DMS79 (cell line): ENCODE data around the gene TNNI2.
"Not testable (repeated sequence)": the region's sequence is repeated elsewhere in the genome, so short reads cannot be mapped to it uniquely, and the experiment has no call there.

Experiments used
- DNase-seq: peaks from one replicate; lab custom pipeline; 2025; lab: John Stamatoyannopoulos, UW

TNNI2 gene

DNA sequence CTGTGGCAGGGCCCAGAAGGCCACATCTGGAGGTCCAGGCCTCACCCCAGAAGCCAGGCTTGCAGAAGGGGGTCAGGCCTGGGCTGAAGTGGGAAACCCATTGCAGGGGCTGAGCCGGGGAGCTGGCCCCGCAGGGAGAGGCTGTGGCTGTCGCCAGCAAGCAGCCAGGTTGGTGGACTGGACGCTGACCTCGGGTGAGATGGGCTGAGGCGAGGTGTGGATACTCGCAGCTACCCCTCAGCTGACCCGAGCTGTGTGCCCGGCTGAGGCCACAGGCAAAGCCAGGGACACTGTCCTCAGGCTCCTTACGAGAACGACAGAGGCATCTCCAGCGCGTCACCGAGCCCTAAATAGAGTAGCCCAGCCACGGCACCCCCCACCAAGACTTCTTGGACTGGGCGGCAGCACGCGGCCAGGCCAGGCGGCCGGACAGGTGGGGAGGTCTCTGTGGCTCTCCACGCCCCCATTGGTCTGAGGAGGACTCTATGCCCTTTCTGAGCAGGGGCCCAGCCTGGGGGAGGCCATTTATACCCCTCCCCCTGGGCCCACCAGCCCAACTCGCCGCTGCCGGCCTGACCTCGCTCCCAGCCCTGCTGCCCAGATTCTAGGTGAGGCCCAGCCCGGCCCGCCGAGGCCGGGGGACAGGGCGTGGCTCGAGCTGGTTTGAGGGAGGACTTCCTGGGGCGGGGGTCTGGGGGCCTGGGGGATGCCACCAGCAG lies at the start of gene TNNI2:
Gene TNNI2, plus strand, starts transcription at position 556 of the 719 bp plus-strand sequence. CDS start 716 bp downstream, outside the sequence.
- no peak for DNase-seq

GRCh38 chr11:1791912-1792311 lies 46.9 kb upstream of the TNNI2 start:
- DNase-seq, result no peak

DNA sequence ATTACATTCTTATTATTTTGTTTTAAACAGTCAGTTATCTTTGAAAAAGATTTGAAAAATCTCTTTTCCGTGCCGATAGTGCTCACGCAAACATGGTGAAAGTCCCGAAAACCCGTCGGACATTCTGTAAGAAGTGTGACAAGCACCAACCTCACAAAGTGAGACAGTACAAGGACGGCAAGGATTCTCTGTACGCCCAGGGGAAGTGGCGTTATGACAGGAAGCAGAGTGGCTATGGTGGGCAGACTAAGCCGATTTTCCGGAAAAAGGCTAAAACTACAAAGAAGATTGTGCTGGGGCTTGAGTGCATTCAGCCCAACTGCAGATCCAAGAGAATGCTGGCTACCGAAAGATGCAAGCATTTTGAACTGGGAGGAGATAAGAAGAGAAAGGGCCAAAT lies 46.3 kb upstream of the TNNI2 start:
- no peak for DNase-seq

- no peak for DNase-seq
Measured at GRCh38 chr11:1793081-1793480, 45.7 kb upstream of the TNNI2 start.

DNA sequence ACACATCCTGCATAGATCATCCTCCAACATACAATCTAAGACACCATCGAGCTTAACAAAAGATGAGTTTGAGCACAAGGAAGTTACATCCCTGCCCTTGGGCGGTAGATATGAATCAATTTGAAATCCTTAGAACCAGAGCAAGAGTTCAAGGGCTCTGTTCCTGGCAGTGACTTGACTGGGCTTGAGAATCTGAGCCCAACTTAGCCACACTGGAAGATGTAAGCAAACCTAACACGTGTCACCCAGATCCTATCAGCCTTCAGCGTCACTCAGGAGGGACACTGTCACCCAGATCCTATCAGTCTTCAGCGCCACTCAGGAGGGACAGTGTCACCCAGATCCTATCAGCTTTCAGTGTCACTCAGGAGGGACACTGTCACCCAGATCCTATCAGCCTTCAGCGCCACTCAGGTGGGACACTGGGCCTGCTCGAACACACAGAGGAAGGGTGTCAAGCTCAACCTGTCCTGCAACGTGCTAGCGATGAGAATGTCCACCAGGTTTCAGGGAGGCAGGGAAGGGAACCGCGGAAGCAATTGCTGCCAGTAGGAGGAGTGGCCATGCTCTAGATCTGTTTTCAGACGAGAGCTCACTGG lies 42.3 kb upstream of the TNNI2 start:
- no peak for DNase-seq

DNA sequence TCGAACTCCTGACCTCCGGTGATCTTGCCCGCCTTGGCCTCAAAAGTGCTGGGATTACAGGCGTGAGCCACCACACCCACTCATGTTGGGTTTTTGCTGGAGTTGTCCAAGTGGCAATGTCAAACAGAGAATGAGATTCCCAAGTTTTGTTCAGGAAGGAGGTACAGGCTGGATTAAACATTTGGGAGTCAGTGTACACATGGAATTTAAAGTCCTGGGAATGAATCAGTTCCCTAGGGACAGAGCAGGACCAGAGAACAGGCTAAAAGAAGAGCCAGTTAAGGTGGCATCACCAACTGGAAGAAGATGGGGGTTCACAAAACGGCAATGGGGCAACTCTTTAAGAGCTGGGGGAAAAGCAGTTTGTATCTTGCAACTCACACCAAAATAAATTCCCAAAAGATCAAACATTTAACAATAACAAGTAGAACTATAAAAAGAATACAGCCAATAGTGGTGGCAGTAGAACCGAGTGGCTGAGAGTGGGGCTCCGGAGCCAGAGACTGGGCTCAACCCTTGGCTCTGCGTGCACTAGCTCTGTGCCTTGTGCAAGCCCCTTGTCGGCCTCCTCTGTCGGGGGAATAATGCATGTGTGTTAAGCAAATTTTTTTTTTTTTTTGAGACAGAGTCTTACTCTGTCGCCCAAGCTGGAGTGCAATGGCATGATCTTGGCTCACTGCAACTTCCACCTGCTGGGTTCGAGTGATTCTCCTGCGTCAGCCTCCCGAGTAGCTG lies 41.2 kb upstream of the TNNI2 start:
- no peak for DNase-seq

DNA sequence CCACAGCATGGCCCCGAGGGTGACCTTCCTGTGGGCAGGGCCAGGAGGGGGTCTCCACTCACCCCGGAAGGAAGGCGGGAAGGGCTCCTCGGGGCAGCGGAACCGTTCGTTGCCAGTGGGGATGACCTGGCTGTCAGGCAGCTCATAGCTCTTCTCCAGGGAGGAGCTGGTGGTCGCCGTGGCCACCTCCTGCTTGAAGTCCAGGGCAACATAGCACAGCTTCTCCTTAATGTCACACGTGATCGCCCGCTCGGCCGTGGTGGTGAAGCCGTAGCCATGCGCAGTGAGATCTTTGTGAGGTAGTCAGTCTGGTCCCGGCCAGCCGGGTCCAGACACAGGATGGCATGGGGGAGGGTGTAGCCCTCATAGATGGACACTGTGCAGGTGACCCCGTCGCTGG lies 35.5 kb upstream of the TNNI2 start:
- no peak for DNase-seq

GRCh38 chr11:1803835-1804519 lies 34.8 kb upstream of the TNNI2 start:
- DNase-seq, result not testable (repeated sequence)

DNA sequence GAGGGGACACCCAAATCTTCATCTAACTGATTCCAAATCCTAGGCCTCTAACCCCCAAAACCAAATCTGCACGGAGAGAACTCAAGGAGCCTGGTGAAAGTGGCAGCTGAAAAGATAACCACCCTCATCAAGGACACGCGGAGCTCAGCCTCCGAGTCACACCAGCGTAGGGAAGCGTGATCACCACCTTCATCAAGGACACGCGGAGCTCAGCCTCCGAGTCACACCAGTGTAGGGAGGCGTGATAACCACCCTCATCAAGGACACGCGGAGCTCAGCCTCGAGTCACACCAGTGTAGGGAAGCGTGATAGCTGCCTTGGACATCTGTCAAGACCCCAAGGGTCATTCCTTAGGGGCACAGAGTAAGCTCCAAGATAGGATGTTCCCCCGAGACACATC lies 33.3 kb upstream of the TNNI2 start:
- DNase-seq, result no peak

DNA sequence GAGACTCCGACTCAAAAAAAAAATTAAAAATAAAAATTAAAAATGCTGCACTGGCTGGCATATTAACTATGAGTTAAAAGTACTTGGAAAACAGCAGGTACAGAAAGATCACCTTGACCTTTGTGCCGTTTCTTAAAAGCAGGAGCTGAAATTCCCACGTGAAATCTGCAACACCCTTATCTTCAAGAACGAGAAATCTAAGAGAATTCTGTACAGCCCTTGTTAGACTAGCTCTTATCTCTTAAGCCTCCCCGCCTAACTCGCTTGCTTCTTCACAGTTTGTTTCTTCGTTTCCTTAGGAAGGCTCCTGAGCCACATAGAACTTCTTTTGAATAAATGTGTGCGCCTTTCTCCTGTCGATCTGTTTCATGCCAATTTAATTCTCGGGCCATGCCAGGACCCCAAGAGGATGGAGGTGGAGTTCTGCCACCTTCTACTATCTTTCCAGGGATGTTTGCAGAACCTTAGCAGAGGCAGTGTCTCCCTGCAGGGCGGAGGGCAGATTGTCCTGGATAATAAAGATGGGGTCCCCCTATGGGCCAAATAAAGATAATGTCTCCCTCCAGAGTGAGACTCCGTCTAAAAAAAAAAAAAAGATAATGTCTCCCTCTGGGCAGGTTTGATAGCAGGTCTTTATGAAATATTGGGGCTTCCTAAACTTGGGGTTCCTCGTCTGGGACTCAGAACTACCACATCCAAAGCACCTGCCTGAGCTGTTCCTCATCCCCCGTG lies 31.4 kb upstream of the TNNI2 start:
- no peak for DNase-seq

- no peak for DNase-seq
Measured at GRCh38 chr11:1810761-1811160, 28.0 kb upstream of the TNNI2 start.

GRCh38 chr11:1812274-1812673 lies 26.5 kb upstream of the TNNI2 start:
- no peak for DNase-seq

DNA sequence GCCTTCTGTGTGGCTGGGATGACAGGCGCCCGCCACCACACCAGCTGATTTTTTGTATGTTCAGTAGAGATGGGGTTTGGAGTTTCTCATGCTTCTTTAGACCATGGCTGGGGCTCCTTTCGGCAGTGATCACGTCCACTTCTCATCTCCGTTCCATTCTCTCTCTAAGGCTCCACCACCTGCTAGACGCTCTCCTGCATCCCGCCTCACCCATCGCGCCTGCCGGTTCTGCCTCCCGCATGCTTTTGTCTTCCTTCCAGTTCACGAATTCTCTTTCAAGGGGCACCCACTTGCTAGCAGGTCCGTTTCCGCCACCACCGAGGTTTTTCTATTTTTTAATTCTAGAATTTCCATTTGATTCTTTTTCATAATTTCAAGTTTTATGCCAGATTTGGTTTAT lies 26.0 kb upstream of the TNNI2 start:
- no peak for DNase-seq

DNA sequence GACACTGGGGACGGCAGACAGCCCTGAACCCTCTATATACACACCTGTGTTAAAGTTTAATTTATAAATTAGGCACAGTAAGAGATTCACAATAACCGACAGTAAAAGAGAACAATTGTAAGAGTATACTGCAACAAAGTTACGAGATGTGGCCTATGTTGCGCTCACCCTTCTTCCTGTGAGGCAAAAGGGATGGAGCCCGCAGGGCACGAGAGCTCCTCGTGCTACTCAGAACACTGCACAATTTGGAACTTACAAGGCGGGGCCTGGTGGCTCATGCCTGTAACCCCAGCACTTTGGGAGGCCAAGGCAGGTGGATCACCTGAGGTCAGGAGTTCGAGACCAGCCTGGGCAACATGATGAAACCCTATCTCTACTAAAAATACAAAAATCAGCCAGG lies 25.4 kb upstream of the TNNI2 start:
- DNase-seq, result not testable (repeated sequence)

DNA sequence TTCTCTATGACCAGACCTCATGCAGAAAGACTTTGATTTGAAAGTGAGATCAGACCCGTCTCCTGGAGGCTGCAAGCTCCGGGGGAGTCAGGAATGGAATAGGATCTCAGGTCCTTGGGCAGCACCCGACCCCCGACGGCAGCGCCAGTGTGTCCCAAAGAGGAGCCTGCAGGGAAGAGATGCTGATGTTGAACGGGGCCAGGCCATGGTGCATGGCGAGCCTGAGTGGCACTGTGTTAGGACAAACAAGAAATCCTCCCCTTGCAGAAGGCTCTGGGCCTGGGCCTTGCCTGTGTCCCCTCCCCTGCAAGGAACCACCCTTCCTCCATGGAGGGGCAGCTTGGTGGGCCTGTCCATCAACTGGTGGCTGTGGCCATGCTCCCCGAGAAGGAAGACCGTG lies 24.1 kb upstream of the TNNI2 start:
- no peak for DNase-seq

DNA sequence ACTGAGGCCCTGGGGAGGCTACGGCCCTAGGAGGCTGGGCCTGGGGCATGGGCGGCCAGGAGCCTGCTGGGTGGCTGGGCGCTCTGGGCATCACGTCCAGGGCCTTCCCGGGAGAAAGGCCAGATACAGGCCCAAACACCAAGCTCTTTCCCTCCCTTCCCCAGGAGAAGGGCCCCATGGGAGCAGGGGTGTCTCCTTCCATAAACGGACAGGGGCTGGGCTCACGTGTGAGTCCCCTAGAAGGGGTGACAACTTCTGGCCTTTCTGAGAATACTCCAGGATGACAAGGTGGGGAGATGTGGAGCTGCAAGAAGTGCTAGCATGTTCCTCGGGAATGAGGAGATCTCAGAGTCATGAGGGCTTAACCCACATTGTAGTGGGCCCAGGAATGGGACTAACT lies 23.5 kb upstream of the TNNI2 start:
- DNase-seq, result no peak

DNA sequence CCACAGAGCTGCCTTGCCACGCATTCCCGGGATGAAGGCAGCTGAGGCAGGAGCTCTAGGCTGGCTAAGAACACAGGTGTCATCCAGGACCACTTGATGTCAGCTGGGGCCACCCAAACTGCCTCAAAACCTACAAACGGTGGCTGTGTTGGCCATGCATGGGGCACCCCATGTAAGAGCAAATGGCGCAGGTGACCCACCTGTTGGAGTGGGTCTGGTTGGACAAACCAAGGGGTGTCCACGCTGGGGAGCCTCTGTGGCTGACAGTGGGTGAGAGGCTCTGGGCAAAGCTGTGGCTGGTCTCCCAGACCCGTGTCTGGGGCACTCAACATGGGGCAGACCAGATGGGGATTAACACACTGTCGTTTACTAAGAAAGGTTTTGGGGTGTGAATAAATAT lies 23.0 kb upstream of the TNNI2 start:
- DNase-seq, result no peak

GRCh38 chr11:1817000-1817399 lies 21.8 kb upstream of the TNNI2 start:
- DNase-seq, result no peak

DNA sequence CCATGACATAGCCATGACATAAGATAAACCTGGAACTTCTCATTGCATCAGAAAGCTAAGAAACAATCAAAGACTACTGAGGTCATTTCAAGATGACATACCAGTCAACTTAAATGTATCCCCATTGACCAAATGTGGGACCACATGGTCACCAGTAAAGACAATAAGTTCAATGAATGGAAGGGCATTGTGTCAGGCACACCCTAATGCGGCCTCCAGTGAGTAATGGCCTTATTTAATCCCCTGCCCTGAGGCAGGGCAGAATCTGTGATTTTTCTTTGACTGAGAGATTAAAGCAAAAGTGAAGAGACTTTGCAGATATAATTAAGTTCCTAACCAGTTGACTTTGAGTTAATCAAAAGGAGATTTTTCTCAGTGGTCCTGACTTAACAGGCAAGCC lies 21.3 kb upstream of the TNNI2 start:
- DNase-seq, result no peak

DNA sequence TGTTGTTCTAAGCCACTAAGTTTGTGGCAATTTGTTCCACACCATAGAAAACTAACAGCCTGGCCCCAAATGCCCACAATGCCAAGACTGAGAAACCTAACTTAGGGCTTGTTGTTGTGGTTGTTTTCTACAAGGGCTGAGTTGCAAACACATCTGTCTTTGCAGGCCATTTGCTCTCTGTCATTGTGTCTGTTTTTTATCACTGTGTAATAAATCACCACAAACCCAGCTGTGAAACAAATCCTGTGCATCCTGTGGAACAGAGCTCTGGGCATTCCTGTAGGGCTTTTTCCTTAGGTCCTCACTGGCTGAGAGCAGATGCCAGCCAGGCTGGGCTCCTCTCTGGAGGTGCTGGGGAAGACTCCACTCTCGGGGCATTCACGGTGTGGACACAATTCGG lies 19.7 kb upstream of the TNNI2 start:
- no peak for DNase-seq

- DNase-seq, result no peak
Measured at GRCh38 chr11:1820463-1821325, 18.1 kb upstream of the TNNI2 start.
